Measurements from ENCODE around the gene NDUFA7.

The NDUFA7 gene

DNA sequence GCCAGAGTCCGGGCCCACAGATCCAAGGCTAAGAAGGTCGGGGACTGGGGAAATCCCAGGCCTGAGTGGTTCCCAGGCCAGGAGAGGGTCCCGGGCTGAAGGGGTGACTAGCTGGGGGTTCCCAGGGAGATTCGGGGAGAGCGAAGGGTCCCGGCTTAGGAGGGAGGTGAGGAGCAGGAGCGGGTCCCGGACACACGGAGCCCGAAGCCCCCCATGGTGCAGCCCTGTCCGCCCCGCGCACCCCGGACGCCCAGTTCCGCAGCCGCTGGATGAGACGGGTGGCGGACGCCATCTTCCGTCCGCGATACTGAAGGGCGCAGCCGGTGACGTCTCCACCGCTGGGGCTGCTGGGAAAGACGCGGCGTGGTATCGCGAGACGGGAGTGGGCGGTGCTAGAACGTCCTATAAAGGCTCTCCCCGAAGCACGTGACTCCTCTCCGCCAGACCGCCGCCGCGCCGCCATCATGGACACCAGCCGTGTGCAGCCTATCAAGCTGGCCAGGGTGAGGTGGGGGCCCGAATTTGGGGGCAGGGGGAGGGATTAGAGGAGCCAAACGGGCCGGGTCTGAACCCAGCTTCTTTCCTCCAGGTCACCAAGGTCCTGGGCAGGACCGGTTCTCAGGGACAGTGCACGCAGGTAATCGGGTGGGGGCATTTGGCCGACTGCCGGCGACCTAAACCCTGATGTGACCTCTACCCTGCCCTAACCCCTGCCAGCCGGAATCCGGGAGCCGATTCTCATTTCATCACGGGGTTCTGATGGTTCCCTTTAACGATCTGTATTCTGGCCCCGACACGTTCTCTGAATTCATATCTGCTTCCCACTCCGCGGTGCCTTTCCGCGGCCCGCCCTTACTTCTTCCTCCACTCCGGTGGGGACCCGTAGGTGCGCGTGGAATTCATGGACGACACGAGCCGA is at the start of gene NDUFA7, which contains the start of gene RPS28:
Gene NDUFA7 (minus strand): TSS at position 309 of the 919 bp plus-strand sequence. CDS start 17 bp downstream, at position 292.
Gene RPS28 (plus strand): TSS at position 430 of the 919 bp plus-strand sequence. CDS start 35 bp downstream, at position 465.
- H3K4me2 ChIP-seq (ENCODE audit: low read length) = peak within 1 kb of the TSS; percentile 84
- H3K27me3 ChIP-seq (ENCODE audit: control insufficient read depth, low read length) = no peaks in the 10 kb centered on the region
- peaks cover 57% of the 10 kb centered on the region for H3K36me3 ChIP-seq (ENCODE audit: control insufficient read depth, low read length)
- H4K20me1 ChIP-seq (ENCODE audit: control insufficient read depth, insufficient read depth, low read depth, low read length) = peaks cover 23% of the 10 kb centered on the region
- H3K4me3 ChIP-seq (ENCODE audit: low read length) = peak within 1 kb of the TSS; percentile 92
- H3K9me3 ChIP-seq (ENCODE audit: control insufficient read depth, insufficient read depth, low read length) = no peaks in the 10 kb centered on the region
- no peaks in the 10 kb centered on the region for H3K9me2 ChIP-seq (replicated peaks; ENCODE audit: control insufficient read depth, low read length)
- H3K4me1 ChIP-seq (ENCODE audit: control insufficient read depth, low read length) = peaks cover 73% of the 10 kb centered on the region
- peak within 1 kb of the TSS; percentile 67 for H3K27ac ChIP-seq (ENCODE audit: low read depth, low read length)
- peaks cover 66% of the 10 kb centered on the region for H3K79me2 ChIP-seq (ENCODE audit: control insufficient read depth, low read length)
- TF ChIP-seq EZH2phosphoT487 (IDR thresholded peaks at IDR 0.05; ENCODE audit: borderline replicate concordance, low read length) = no peak
- TF ChIP-seq, protein P1, sequence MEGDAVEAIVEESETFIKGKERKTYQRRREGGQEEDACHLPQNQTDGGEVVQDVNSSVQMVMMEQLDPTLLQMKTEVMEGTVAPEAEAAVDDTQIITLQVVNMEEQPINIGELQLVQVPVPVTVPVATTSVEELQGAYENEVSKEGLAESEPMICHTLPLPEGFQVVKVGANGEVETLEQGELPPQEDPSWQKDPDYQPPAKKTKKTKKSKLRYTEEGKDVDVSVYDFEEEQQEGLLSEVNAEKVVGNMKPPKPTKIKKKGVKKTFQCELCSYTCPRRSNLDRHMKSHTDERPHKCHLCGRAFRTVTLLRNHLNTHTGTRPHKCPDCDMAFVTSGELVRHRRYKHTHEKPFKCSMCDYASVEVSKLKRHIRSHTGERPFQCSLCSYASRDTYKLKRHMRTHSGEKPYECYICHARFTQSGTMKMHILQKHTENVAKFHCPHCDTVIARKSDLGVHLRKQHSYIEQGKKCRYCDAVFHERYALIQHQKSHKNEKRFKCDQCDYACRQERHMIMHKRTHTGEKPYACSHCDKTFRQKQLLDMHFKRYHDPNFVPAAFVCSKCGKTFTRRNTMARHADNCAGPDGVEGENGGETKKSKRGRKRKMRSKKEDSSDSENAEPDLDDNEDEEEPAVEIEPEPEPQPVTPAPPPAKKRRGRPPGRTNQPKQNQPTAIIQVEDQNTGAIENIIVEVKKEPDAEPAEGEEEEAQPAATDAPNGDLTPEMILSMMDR (IDR thresholded peaks at IDR 0.05; ENCODE audit: low read depth, low read length, poor library complexity, severe bottlenecking) = peak; percentile 23
- H3F3A ChIP-seq (ENCODE audit: control insufficient read depth, insufficient read depth) = peaks cover 42% of the 10 kb centered on the region

DNA sequence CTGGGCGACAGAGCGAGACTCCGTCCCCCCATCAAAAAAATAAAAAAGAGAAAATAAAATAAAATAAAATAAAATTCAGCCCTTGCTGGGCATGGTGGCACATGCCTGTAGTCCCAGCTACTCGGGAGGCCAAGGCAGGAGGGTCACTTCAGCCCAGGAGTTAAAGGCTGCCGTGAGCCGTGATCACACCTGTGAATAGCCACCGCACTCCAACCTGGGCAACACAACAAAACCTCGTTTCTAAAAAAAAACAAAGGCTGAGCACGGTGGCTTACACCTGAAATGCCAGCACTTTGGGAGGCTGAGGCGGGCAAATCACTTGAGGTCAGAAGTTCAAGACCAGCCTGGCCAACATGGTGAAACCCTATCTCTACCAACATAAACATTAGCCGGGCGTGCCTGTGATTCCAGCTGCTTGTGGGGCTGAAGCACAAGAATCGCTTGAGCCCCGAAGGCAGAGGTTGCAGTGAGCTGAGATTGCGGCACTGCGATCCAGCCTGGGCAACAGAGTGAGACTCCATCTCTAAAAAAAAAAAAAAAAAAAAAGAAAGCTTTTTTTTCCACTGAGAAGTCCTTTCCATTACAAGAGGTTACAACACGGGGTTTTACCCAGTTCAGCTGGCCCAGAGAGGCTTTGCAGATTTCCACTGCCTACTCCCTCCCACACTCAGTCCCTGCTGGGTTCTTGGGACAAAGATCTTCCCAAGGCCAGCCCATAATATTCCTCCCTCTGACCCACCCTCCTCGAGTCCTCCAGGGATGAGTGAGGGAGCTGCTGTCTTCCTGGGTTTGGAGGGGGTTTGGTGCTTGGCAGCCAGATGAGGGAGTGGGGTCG is 49.2 kb upstream of the NDUFA7 start:
- no peaks in the 10 kb centered on the region for H4K20me1 ChIP-seq (ENCODE audit: control insufficient read depth, insufficient read depth, low read depth, low read length)
- no peak overlapping the region for H3K4me3 ChIP-seq (ENCODE audit: low read length)
- no peaks in the 10 kb centered on the region for H3K79me2 ChIP-seq (ENCODE audit: control insufficient read depth, low read length)
- no peak for TF ChIP-seq EZH2phosphoT487 (IDR thresholded peaks at IDR 0.05; ENCODE audit: borderline replicate concordance, low read length)
- TF ChIP-seq, protein P1 (IDR thresholded peaks at IDR 0.05; ENCODE audit: low read depth, low read length, poor library complexity, severe bottlenecking) = no peak
- no peaks in the 10 kb centered on the region for H3K9me3 ChIP-seq (ENCODE audit: control insufficient read depth, insufficient read depth, low read length)
- H3K4me2 ChIP-seq (ENCODE audit: low read length) = no peak overlapping the region
- H3F3A ChIP-seq (ENCODE audit: control insufficient read depth, insufficient read depth) = no peaks in the 10 kb centered on the region
- no peaks in the 10 kb centered on the region; the same call in 1 of the 2 replicates for H3K27me3 ChIP-seq (ENCODE audit: control insufficient read depth, low read length)
- H3K36me3 ChIP-seq (ENCODE audit: control insufficient read depth, low read length) = no peaks in the 10 kb centered on the region
- H3K4me1 ChIP-seq (ENCODE audit: control insufficient read depth, low read length) = no peaks in the 10 kb centered on the region
- no peak overlapping the region for H3K27ac ChIP-seq (ENCODE audit: low read depth, low read length)
- no peaks in the 10 kb centered on the region for H3K9me2 ChIP-seq (replicated peaks; ENCODE audit: control insufficient read depth, low read length)

DNA sequence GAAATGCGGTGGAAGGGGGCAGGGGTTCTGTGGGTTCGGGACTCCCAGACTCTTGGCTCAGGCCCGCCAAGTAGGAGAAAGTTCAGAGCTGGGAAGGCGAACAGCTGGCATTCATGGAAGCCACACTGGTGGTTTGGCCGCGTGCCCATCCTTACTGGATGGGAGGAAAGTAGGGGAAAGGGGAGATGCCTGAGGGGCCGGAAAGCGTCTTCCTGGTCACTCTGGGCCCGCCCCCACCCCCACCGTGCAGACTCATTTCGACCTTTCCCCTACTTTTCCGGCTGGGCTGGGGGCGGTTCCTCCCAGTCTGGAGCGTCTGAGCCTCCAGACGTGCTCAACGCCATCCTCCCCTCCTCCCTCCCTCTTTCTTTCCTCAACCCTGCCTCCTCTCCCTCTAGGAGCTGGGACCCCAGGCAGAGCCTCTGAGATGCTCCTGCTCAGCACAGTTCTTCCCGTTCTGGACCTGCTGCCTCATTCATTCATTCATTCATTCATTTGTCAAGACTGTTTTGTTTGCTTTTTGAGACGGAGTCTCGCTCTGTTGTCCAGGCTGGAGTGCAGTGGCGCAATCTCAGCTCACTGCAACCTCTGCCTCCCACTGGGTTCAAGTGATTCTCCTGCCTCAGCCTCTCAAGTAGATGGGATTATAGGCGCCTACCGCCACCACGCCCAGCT is 46.3 kb upstream of the NDUFA7 start:
- H3K27me3 ChIP-seq (ENCODE audit: control insufficient read depth, low read length) = peaks cover 17% of the 10 kb centered on the region
- H3K9me2 ChIP-seq (replicated peaks; ENCODE audit: control insufficient read depth, low read length) = no peaks in the 10 kb centered on the region
- H3K27ac ChIP-seq (ENCODE audit: low read depth, low read length) = no peak overlapping the region
- H3K4me3 ChIP-seq (ENCODE audit: low read length) = no peak overlapping the region
- H3K4me2 ChIP-seq (ENCODE audit: low read length) = no peak overlapping the region
- H4K20me1 ChIP-seq (ENCODE audit: control insufficient read depth, insufficient read depth, low read depth, low read length) = no peaks in the 10 kb centered on the region
- TF ChIP-seq EZH2phosphoT487 (IDR thresholded peaks at IDR 0.05; ENCODE audit: borderline replicate concordance, low read length) = no peak
- TF ChIP-seq, protein P1 (IDR thresholded peaks at IDR 0.05; ENCODE audit: low read depth, low read length, poor library complexity, severe bottlenecking) = no peak
- H3K79me2 ChIP-seq (ENCODE audit: control insufficient read depth, low read length) = no peaks in the 10 kb centered on the region
- H3K9me3 ChIP-seq (ENCODE audit: control insufficient read depth, insufficient read depth, low read length) = no peaks in the 10 kb centered on the region
- H3K36me3 ChIP-seq (ENCODE audit: control insufficient read depth, low read length) = no peaks in the 10 kb centered on the region
- H3F3A ChIP-seq (ENCODE audit: control insufficient read depth, insufficient read depth) = no peaks in the 10 kb centered on the region
- H3K4me1 ChIP-seq (ENCODE audit: control insufficient read depth, low read length) = no peaks in the 10 kb centered on the region

Measured in DOHH2 (cell line).